K562 (cell line): Measurements from ENCODE around the gene JAG2. TPM values are rescaled to one million over a fixed set of nuclear protein-coding genes. Genes with fewer than 3 reads are reported as not detected.

Experiments
- ARID1B ChIP-seq: fragments of 450-650 bp; IDR thresholded peaks from 2 replicates; pipeline ENCODE4 v1.6.1; 2016; ENCODE audit warnings: antibody characterized with exemption, mild to moderate bottlenecking, inconsistent platforms
- CEBPG ChIP-seq, 3 experiments: fragments of 200-800 bp in 1 of 3; sonication (Bioruptor generic) in 1 of 3; sonication (generic) in 1 of 3; formaldehyde crosslinking in 1 of 3; IDR thresholded peaks in 2 of 3; conservative IDR thresholded peaks in 1 of 3; 2 replicates each; pipeline versions ENCODE4 v1.6.1 to v1.8.0; 2016 to 2022; ENCODE audit warnings: missing compliant biosample characterization in 2 of 3, missing genetic modification characterization in 2 of 3, mild to moderate bottlenecking in 1 of 3, missing genetic modification reagents in 1 of 3
- HDAC2 ChIP-seq: fragments of 450-650 bp; IDR thresholded peaks from 2 replicates; pipeline ENCODE4 v1.6.1; 2016; ENCODE audit warnings: mild to moderate bottlenecking
- HNRNPUL1 ChIP-seq: fragments of 200-400 bp; formaldehyde crosslinking; IDR thresholded peaks from 2 replicates; pipeline ENCODE4 v1.6.1; 2017; ENCODE audit warnings: low read length
- HOXB6 ChIP-seq: fragments of 250-450 bp; sonication (Bioruptor Pico); IDR thresholded peaks from 2 replicates; pipeline ENCODE4 v1.5.1; 2022; ENCODE audit warnings: mild to moderate bottlenecking, borderline replicate concordance
- KAT2B ChIP-seq: IDR thresholded peaks from one replicate; pipeline ENCODE4 v1.6.1; 2012; ENCODE audit warnings: low read depth, mild to moderate bottlenecking, control low read depth, inconsistent platforms, low read length, moderate library complexity
- MCM2 ChIP-seq: fragments of 450-650 bp; IDR thresholded peaks from 2 replicates; pipeline ENCODE4 v1.6.1; 2017; ENCODE audit warnings: low read depth, mild to moderate bottlenecking
- POLR2G ChIP-seq: fragments of 200-400 bp; formaldehyde crosslinking; IDR thresholded peaks from 2 replicates; pipeline ENCODE4 v1.6.1; 2017; ENCODE audit warnings: low read depth, mild to moderate bottlenecking, antibody characterized with exemption, low read length, moderate library complexity
- SMAD1 ChIP-seq: fragments of 150-350 bp; IDR thresholded peaks from 2 replicates; pipeline ENCODE4 v1.6.1; 2014; ENCODE audit warnings: low read length, low read depth; ENCODE audit not compliant: partially characterized antibody
- SMARCB1 ChIP-seq: IDR thresholded peaks from 2 replicates; pipeline ENCODE4 v1.6.1; 2011; ENCODE audit warnings: improper control_type of control experiment, low read depth; ENCODE audit not compliant: insufficient read length
- SP2 ChIP-seq: IDR thresholded peaks from 2 replicates; pipeline ENCODE4 v1.6.1; 2011; ENCODE audit warnings: mild to moderate bottlenecking, low read depth, low read length, moderate library complexity; ENCODE audit not compliant: poor library complexity, severe bottlenecking; ENCODE audit errors: extremely low read depth
- SRF ChIP-seq, 2 experiments: fragments of 250-450, 450-650 bp in 1 of 2; sonication (Bioruptor Pico) in 1 of 2; sonication (generic) in 1 of 2; formaldehyde crosslinking; IDR thresholded peaks; 2 replicates each; pipeline versions ENCODE4 v1.5.0 to v1.5.1; 2020 to 2022; ENCODE audit warnings: mild to moderate bottlenecking in 1 of 2, missing genetic modification reagents in 1 of 2
- TBP ChIP-seq: optimal IDR thresholded peaks from 2 replicates; pipeline ENCODE3; 2011; ENCODE audit warnings: low read depth, low read length, improper control_type of control experiment
- U2AF2 ChIP-seq: fragments of 200-400 bp; formaldehyde crosslinking; optimal IDR thresholded peaks from 2 replicates; pipeline ENCODE3; 2017; ENCODE audit warnings: low read depth, mild to moderate bottlenecking, low read length
- ZNF444 ChIP-seq: fragments of 250-450 bp; sonication (Bioruptor Pico); IDR thresholded peaks from 2 replicates; pipeline ENCODE4 v1.4.0; 2020; ENCODE audit warnings: mild to moderate bottlenecking, moderate library complexity
- ZNF696 ChIP-seq: fragments of 250-450 bp; sonication (Bioruptor Pico); conservative IDR thresholded peaks from 2 replicates; pipeline ENCODE4 v1.4.0; 2020; ENCODE audit warnings: mild to moderate bottlenecking, moderate library complexity
- polyA plus RNA-seq, 8 experiments: library from polyadenylated mRNA; depleted of rRNA in 4 of 8; stranded (reverse) in 5 of 8; unstranded in 3 of 8; fragments of >200 nt; fragmentation: Nextera tagmentation in 2 of 8; fragmentation: Illumina TruSeq in 1 of 8; extraction: Ambion mirVana in 2 of 8; extraction: Trizol in 1 of 8; gene quantifications; 2 replicates each; pipeline versions ENCODE4 v1.2.1 to v1.2.3, GENCODE V29; 2011 to 2014; ENCODE audit warnings: inconsistent platforms in 1 of 8, missing spikeins in 1 of 8
- total RNA-seq, 7 experiments: library from RNA; depleted of rRNA in 6 of 7; stranded (reverse); fragments of >200 nt in 6 of 7; fragmentation: Illumina TruSeq in 2 of 7; extraction: Trizol in 2 of 7; gene quantifications; 2 replicates each; pipeline versions ENCODE4 v1.2.1 to v1.2.3, GENCODE V29; 2011 to 2021; ENCODE audit warnings: low replicate concordance in 1 of 7
- TF ChIP-seq, protein P1 (sequence below): fragments of 250-450 bp; sonication (Bioruptor Pico); IDR thresholded peaks from 2 replicates; pipeline ENCODE4 v1.4.0; 2020
- TF ChIP-seq, protein P2 (sequence below), 2 experiments: fragments of 250-450 bp in 1 of 2; fragments of 450-650 bp in 1 of 2; sonication (Bioruptor Pico) in 1 of 2; IDR thresholded peaks; 2 replicates each; pipeline versions ENCODE4 v1.6.1 to v1.8.0; 2016 to 2021; ENCODE audit warnings: mild to moderate bottlenecking in 2 of 2, moderate library complexity in 2 of 2, missing compliant biosample characterization in 1 of 2, missing genetic modification characterization in 1 of 2
- TF ChIP-seq, protein P3 (sequence below): fragments of 450-650 bp; formaldehyde crosslinking; IDR thresholded peaks from 2 replicates; pipeline ENCODE4 v1.4.0; 2020; ENCODE audit warnings: mild to moderate bottlenecking
- TF ChIP-seq, protein P4 (sequence below): sonication (generic); formaldehyde crosslinking; IDR thresholded peaks from 2 replicates; pipeline ENCODE4 v1.8.0; 2022; ENCODE audit warnings: missing genetic modification reagents, mild to moderate bottlenecking, moderate library complexity, borderline replicate concordance
- TF ChIP-seq, protein P5 (sequence below), 2 experiments: IDR thresholded peaks; 2 replicates each; pipeline ENCODE4 v1.6.1; 2011; ENCODE audit warnings: borderline replicate concordance in 1 of 2, control low read depth in 1 of 2, low read depth in 1 of 2, low read length in 1 of 2, mild to moderate bottlenecking in 1 of 2, mixed read lengths in 1 of 2, moderate library complexity in 1 of 2; ENCODE audit not compliant: insufficient read depth in 1 of 2, insufficient read length in 1 of 2, poor library complexity in 1 of 2, severe bottlenecking in 1 of 2; ENCODE audit errors: extremely low read depth in 1 of 2

JAG2 gene
- total and polyA plus RNA-seq, 9 of the 15 experiments (the other 6 are each of a cell fraction or from before 2014, with no cell fraction given), result 0.25 to 48.4 (median 8.6) TPM

DNA sequence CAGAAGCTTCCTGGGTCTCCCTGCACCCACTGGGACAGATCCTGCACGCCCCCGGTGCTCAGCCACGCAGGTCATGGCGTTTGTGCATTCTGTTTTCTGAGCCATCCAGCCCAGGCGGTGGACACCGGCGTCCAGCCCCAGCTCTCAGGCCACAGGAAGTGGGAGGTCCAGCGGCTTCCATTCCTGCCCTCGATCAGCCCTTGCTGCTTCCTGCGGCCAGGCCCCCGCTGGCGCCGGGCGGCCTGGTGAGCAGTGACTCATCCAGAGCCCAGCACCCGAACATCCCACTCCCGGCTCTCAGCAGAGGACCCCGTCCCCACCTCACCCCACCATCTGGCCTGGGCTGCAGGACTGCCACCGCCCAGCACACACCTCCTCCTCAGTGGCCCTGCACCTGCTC is 30.5 kb upstream of the JAG2 start (continued):
- TF ChIP-seq SMAD1, result no peak
- TF ChIP-seq, protein P1, sequence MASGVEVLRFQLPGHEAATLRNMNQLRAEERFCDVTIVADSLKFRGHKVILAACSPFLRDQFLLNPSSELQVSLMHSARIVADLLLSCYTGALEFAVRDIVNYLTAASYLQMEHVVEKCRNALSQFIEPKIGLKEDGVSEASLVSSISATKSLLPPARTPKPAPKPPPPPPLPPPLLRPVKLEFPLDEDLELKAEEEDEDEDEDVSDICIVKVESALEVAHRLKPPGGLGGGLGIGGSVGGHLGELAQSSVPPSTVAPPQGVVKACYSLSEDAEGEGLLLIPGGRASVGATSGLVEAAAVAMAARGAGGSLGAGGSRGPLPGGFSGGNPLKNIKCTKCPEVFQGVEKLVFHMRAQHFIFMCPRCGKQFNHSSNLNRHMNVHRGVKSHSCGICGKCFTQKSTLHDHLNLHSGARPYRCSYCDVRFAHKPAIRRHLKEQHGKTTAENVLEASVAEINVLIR (CRISPR knock-in tag), result no peak
- TF ChIP-seq ZNF444 (CRISPR knock-in tag), result no peak
- no peak for TF ChIP-seq TBP
- TF ChIP-seq U2AF2, result no peak
- no peak for TF ChIP-seq MCM2
- TF ChIP-seq SP2, result no peak
- TF ChIP-seq, protein P2, sequence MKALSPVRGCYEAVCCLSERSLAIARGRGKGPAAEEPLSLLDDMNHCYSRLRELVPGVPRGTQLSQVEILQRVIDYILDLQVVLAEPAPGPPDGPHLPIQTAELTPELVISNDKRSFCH (CRISPR knock-in tag; IDR thresholded peaks at IDR 0.05), result no peak
- TF ChIP-seq, protein P2 (tag; IDR thresholded peaks at IDR 0.05), result no peak
- TF ChIP-seq ARID1B, result 0 out of 2 replicates have a peak, but pooled peaks have one; percentile 25
- no peak for TF ChIP-seq HNRNPUL1
- TF ChIP-seq POLR2G, result peak; percentile 52
- no peak for TF ChIP-seq HOXB6 (CRISPR knock-in tag)
- no peak for TF ChIP-seq CEBPG (CRISPR knock-in tag; IDR thresholded peaks at IDR 0.05)
- TF ChIP-seq CEBPG (tag; conservative IDR thresholded peaks at IDR 0.05 in 1 of 2, IDR thresholded peaks at IDR 0.05 in 1 of 2), result no peak
- TF ChIP-seq SMARCB1, result no peak
- no peak for TF ChIP-seq HDAC2
- TF ChIP-seq, protein P3, sequence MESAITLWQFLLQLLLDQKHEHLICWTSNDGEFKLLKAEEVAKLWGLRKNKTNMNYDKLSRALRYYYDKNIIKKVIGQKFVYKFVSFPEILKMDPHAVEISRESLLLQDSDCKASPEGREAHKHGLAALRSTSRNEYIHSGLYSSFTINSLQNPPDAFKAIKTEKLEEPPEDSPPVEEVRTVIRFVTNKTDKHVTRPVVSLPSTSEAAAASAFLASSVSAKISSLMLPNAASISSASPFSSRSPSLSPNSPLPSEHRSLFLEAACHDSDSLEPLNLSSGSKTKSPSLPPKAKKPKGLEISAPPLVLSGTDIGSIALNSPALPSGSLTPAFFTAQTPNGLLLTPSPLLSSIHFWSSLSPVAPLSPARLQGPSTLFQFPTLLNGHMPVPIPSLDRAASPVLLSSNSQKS (CRISPR knock-in tag), result no peak
- TF ChIP-seq SRF (CRISPR knock-in tag; IDR thresholded peaks at IDR 0.05), result no peak
- TF ChIP-seq, protein P4, sequence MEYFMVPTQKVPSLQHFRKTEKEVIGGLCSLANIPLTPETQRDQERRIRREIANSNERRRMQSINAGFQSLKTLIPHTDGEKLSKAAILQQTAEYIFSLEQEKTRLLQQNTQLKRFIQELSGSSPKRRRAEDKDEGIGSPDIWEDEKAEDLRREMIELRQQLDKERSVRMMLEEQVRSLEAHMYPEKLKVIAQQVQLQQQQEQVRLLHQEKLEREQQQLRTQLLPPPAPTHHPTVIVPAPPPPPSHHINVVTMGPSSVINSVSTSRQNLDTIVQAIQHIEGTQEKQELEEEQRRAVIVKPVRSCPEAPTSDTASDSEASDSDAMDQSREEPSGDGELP (CRISPR knock-in tag), result peak; percentile 42; the same call in 1 of the 2 replicates
- TF ChIP-seq ZNF696, result no peak
- TF ChIP-seq, protein P5, sequence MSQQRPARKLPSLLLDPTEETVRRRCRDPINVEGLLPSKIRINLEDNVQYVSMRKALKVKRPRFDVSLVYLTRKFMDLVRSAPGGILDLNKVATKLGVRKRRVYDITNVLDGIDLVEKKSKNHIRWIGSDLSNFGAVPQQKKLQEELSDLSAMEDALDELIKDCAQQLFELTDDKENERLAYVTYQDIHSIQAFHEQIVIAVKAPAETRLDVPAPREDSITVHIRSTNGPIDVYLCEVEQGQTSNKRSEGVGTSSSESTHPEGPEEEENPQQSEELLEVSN (IDR thresholded peaks at IDR 0.05; ENCODE audit: borderline replicate concordance in 1 of 2, extremely low read depth in 1 of 2, insufficient read depth in 1 of 2, insufficient read length in 1 of 2, low read depth in 1 of 2, low read length in 1 of 2, poor library complexity in 1 of 2, severe bottlenecking in 1 of 2), result no peak
- no peak for TF ChIP-seq KAT2B
